ENCODE results near the gene MXI1. TPM values are rescaled to one million over a fixed set of nuclear protein-coding genes. Genes with fewer than 3 reads are reported as not detected.

Gene MXI1
- total RNA-seq, 1 experiment from 2014 or later: 25.8 TPM

GRCh38 chr10:110225441-110225755, 18.0 kb downstream of the MXI1 start:
- CTCF ChIA-PET: no interaction called here
- intact Hi-C loops (cut with micrococcal nuclease; ENCODE audit: unreplicated experiment): loop anchor here (1.0 to 5.0 kb wide), 4 partner anchors 14 to 341 kb away; no protein-coding TSS in a partner anchor
- Histone ChIP-seq H3K79me2 (ENCODE audit: low read depth) (0 out of 2 replicates have a peak, but pooled peaks cover 8% of the 10 kb centered on the region), H3K36me3 (ENCODE audit: low read depth) (no peaks in the 10 kb centered on the region), H3K9me3 (ENCODE audit: insufficient read depth, low read depth) (no peaks in the 10 kb centered on the region), H2AFZ (peak overlapping the region; percentile 78), H3K27me3 (ENCODE audit: insufficient read depth, low read depth) (no peaks in the 10 kb centered on the region), H3K4me1 (replicated peaks; ENCODE audit: insufficient read depth) (peaks cover 15% of the 10 kb centered on the region), H3K9me2 (ENCODE audit: insufficient read depth) (no peaks in the 10 kb centered on the region), H3K4me2 (peak overlapping the region; percentile 82), H3K27ac (no peak overlapping the region; the same call in 1 of the 2 replicates), H3F3A (ENCODE audit: insufficient read depth, low read depth) (peaks cover 3% of the 10 kb centered on the region; the same call in 1 of the 2 replicates), H3K4me3 (peak overlapping the region; percentile 58), H4K20me1 (ENCODE audit: insufficient read depth) (peaks cover 5% of the 10 kb centered on the region; the same call in 1 of the 2 replicates)
- TSS peak; percentile 80 for BruUV-seq (replicated peaks)
- no peak for TF ChIP-seq CTCF (conservative IDR thresholded peaks at IDR 0.05)
- no peak for TF ChIP-seq EZH2 (IDR thresholded peaks at IDR 0.05; ENCODE audit: low read depth)
- no peak for DNase-seq
- POLR2A ChIA-PET (ENCODE audit: unreplicated experiment): no interaction called here

- peak; percentile 76 to 80 for DNase-seq
- peaks cover 3% of the 10 kb centered on the region; the same call in 1 of the 2 replicates for H3F3A ChIP-seq (ENCODE audit: insufficient read depth, low read depth)
- peak overlapping the region; percentile 66 for H3K4me3 ChIP-seq
- intact Hi-C loops (cut with micrococcal nuclease; ENCODE audit: unreplicated experiment): loop anchor here (1.0 to 5.0 kb wide), 4 partner anchors 15 to 341 kb away; no protein-coding TSS in a partner anchor
- H3K4me2 ChIP-seq: peak overlapping the region; percentile 82
- POLR2A ChIA-PET (ENCODE audit: unreplicated experiment): interaction anchor here (0.6 to 0.8 kb wide), 3 partner anchors 185 to 707 kb away, joined by 5 to 50 read pairs (median 6); no protein-coding TSS in a partner anchor
- no peaks in the 10 kb centered on the region for H3K9me2 ChIP-seq (ENCODE audit: insufficient read depth)
- CTCF ChIA-PET: interaction anchor here (0.6 kb wide), 1 partner anchor 19 kb away, joined by 7 read pairs; no protein-coding TSS in a partner anchor
- peaks cover 15% of the 10 kb centered on the region for H3K4me1 ChIP-seq (replicated peaks; ENCODE audit: insufficient read depth)
- no peaks in the 10 kb centered on the region for H3K27me3 ChIP-seq (ENCODE audit: insufficient read depth, low read depth)
- H4K20me1 ChIP-seq (ENCODE audit: insufficient read depth): peaks cover 5% of the 10 kb centered on the region; the same call in 1 of the 2 replicates
- no TSS peak for BruUV-seq (replicated peaks)
- H2AFZ ChIP-seq: peak overlapping the region; percentile 82
- H3K36me3 ChIP-seq (ENCODE audit: low read depth): no peaks in the 10 kb centered on the region
- peak overlapping the region; percentile 59 for H3K27ac ChIP-seq
- H3K79me2 ChIP-seq (ENCODE audit: low read depth): 0 out of 2 replicates have a peak, but pooled peaks cover 8% of the 10 kb centered on the region
- TF ChIP-seq EZH2 (IDR thresholded peaks at IDR 0.05; ENCODE audit: low read depth) (no peak), CTCF (conservative IDR thresholded peaks at IDR 0.05) (peak; percentile 61)
- no peaks in the 10 kb centered on the region for H3K9me3 ChIP-seq (ENCODE audit: insufficient read depth, low read depth)
These were observed 18.5 kb downstream of the MXI1 start for GRCh38 chr10:110225756-110226542.

- no peak overlapping the region for H2AFZ ChIP-seq
- H3K9me2 ChIP-seq (ENCODE audit: insufficient read depth): no peaks in the 10 kb centered on the region
- H3K79me2 ChIP-seq (ENCODE audit: low read depth): 0 out of 2 replicates have a peak, but pooled peaks cover 8% of the 10 kb centered on the region
- peaks cover 3% of the 10 kb centered on the region; the same call in 1 of the 2 replicates for H3F3A ChIP-seq (ENCODE audit: insufficient read depth, low read depth)
- no peak for TF ChIP-seq CTCF (conservative IDR thresholded peaks at IDR 0.05)
- no peak for TF ChIP-seq EZH2 (IDR thresholded peaks at IDR 0.05; ENCODE audit: low read depth)
- peak in 1 of 2 experiments; percentile 75 for DNase-seq
- H3K27me3 ChIP-seq (ENCODE audit: insufficient read depth, low read depth): no peaks in the 10 kb centered on the region
- no peaks in the 10 kb centered on the region for H3K36me3 ChIP-seq (ENCODE audit: low read depth)
- H4K20me1 ChIP-seq (ENCODE audit: insufficient read depth): peaks cover 5% of the 10 kb centered on the region; the same call in 1 of the 2 replicates
- POLR2A ChIA-PET (ENCODE audit: unreplicated experiment): interaction anchor here (0.6 to 0.8 kb wide), 5 partner anchors 16 to 707 kb away, joined by 5 to 50 read pairs (median 6); no protein-coding TSS in a partner anchor
- H3K27ac ChIP-seq: no peak overlapping the region
- BruUV-seq (replicated peaks): no TSS peak
- CTCF ChIA-PET: interaction anchor here (0.6 kb wide), 1 partner anchor 20 kb away, joined by 7 read pairs; no protein-coding TSS in a partner anchor
- no peak overlapping the region for H3K4me2 ChIP-seq
- peaks cover 12% of the 10 kb centered on the region for H3K4me1 ChIP-seq (replicated peaks; ENCODE audit: insufficient read depth)
- no peaks in the 10 kb centered on the region for H3K9me3 ChIP-seq (ENCODE audit: insufficient read depth, low read depth)
- peak overlapping the region; percentile 66; the same call in 1 of the 2 replicates for H3K4me3 ChIP-seq
- intact Hi-C loops (cut with micrococcal nuclease; ENCODE audit: unreplicated experiment): loop anchor here (5.0 kb wide), 1 partner anchor 51 kb away; no protein-coding TSS in a partner anchor
These were observed 19.1 kb downstream of the MXI1 start for GRCh38 chr10:110226543-110226925.

Measured in PC-9 (cell line).